Embryonic facial prominence (tissue), 1 donor: ENCODE data around the gene IRGC.

ENCODE experiments used
- DNase-seq: peaks from one replicate; pipeline ENCODE4 v3.0.0-alpha.2; 2016; ENCODE audit errors: extremely low spot score

Gene IRGC

GRCh38 chr19:43691755-43692154 is 24.1 kb upstream of the IRGC start:
- DNase-seq: no peak

- DNase-seq: no peak
Measured at GRCh38 chr19:43692385-43692784, 23.5 kb upstream of the IRGC start.

- no peak for DNase-seq
Measured at GRCh38 chr19:43692877-43693276, 23.0 kb upstream of the IRGC start.

GRCh38 chr19:43694553-43694952 is 21.3 kb upstream of the IRGC start:
- no peak for DNase-seq

GRCh38 chr19:43695985-43696704 is 19.7 kb upstream of the IRGC start:
- no peak for DNase-seq

GRCh38 chr19:43697295-43697694 is 18.6 kb upstream of the IRGC start:
- DNase-seq: no peak

GRCh38 chr19:43699506-43700394 is 16.1 kb upstream of the IRGC start:
- DNase-seq: no peak

- no peak for DNase-seq
Measured at GRCh38 chr19:43700395-43701000, 15.4 kb upstream of the IRGC start.

GRCh38 chr19:43704002-43704705 is 11.7 kb upstream of the IRGC start:
- DNase-seq: no peak

GRCh38 chr19:43705729-43706128 is 10.1 kb upstream of the IRGC start:
- no peak for DNase-seq

GRCh38 chr19:43707158-43707712 is 8.6 kb upstream of the IRGC start:
- no peak for DNase-seq

GRCh38 chr19:43708716-43709115 is 7.2 kb upstream of the IRGC start:
- DNase-seq: no peak

GRCh38 chr19:43711751-43712355 is 4.0 kb upstream of the IRGC start:
- no peak for DNase-seq

- no peak for DNase-seq
Measured at GRCh38 chr19:43713208-43713607, 2.7 kb upstream of the IRGC start.

GRCh38 chr19:43718627-43719377 is 2.9 kb downstream of the IRGC start:
- no peak for DNase-seq

- no peak for DNase-seq
Measured at GRCh38 chr19:43719378-43719868, 3.5 kb downstream of the IRGC start.

- no peak for DNase-seq
Measured at GRCh38 chr19:43719918-43720317, 4.0 kb downstream of the IRGC start.

- DNase-seq: no peak
Measured at GRCh38 chr19:43720936-43721335, 5.1 kb downstream of the IRGC start.

GRCh38 chr19:43721469-43722048 is 5.7 kb downstream of the IRGC start:
- DNase-seq: no peak

GRCh38 chr19:43723588-43723987 is 7.7 kb downstream of the IRGC start:
- no peak for DNase-seq
